Measurements from ENCODE around the gene TNS4. TPM values are rescaled to one million over a fixed set of nuclear protein-coding genes. Genes with fewer than 3 reads are reported as not detected.

The TNS4 gene
- total and polyA plus RNA-seq, 8 donors: 0.03 to 1.6 (median 0.18) TPM; not detected in 2

DNA sequence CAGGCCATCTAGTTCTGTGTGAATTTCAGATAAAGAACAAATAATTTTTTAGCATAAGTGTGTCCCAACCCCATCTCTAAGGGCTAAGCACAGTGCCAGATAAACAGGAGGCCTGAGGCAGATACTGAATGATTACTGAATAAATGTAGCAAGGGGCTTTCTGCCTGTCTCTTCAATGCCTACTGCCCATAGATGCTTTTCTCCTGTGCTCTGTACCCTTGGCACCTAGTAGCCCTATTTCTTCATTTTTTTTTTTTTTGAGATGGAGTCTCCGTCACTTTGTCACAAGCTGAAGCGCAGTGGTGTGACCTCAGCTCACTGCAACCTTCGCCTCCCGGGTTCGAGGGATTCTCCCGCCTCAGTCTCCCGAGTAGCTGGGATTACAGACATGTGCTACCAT is 32.9 kb downstream of the TNS4 start:
- DNase-seq (no peak), ATAC-seq (no peak)
- H3K4me3 ChIP-seq: no peak overlapping the region
- H3K27ac ChIP-seq: no peak overlapping the region
- H3K27me3 ChIP-seq: no peaks in the 10 kb centered on the region
- H3K9me3 ChIP-seq: no peaks in the 10 kb centered on the region
- intact Hi-C loops (cut with DNase I): no loop called here
- H3K4me1 ChIP-seq: no peaks in the 10 kb centered on the region
- TF ChIP-seq, protein P1, sequence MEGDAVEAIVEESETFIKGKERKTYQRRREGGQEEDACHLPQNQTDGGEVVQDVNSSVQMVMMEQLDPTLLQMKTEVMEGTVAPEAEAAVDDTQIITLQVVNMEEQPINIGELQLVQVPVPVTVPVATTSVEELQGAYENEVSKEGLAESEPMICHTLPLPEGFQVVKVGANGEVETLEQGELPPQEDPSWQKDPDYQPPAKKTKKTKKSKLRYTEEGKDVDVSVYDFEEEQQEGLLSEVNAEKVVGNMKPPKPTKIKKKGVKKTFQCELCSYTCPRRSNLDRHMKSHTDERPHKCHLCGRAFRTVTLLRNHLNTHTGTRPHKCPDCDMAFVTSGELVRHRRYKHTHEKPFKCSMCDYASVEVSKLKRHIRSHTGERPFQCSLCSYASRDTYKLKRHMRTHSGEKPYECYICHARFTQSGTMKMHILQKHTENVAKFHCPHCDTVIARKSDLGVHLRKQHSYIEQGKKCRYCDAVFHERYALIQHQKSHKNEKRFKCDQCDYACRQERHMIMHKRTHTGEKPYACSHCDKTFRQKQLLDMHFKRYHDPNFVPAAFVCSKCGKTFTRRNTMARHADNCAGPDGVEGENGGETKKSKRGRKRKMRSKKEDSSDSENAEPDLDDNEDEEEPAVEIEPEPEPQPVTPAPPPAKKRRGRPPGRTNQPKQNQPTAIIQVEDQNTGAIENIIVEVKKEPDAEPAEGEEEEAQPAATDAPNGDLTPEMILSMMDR (IDR thresholded peaks at IDR 0.05): no peak
- no peaks in the 10 kb centered on the region for H3K36me3 ChIP-seq

DNA sequence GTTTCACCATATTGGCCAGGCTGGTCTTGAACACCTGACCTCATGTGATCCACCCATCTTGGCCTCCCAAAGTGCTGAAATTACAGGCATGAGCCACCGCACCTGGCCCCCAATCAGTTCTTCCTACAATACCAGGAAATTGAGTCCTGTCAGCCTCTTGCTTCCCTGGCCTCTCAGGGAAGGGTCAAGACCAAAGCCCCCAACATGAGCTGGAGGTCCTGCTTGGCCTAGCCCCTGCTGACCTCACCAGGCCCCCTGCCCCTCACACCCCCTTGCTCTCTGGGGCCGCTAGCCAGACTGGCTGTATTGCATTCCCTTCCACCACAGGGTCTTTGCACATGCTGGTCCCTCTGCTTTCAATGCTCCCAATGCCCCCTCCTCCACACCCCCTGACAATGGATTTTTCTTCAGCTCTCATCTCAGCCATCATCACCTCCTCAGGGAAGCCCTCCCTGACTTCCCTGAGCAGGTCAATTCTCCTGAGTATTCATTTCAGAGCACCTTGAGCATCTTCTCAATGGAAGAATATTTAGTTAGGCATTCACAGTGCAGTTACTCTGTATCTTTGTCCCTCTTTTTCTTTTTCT is 34.0 kb downstream of the TNS4 start:
- no peaks in the 10 kb centered on the region for H3K36me3 ChIP-seq
- DNase-seq: no peak
- intact Hi-C loops (cut with DNase I): no loop called here
- ATAC-seq: no peak
- H3K27me3 ChIP-seq: no peaks in the 10 kb centered on the region
- no peak overlapping the region for H3K27ac ChIP-seq
- TF ChIP-seq, protein P1 (IDR thresholded peaks at IDR 0.05): no peak
- no peak overlapping the region for H3K4me3 ChIP-seq
- H3K9me3 ChIP-seq: no peaks in the 10 kb centered on the region
- no peaks in the 10 kb centered on the region for H3K4me1 ChIP-seq

DNA sequence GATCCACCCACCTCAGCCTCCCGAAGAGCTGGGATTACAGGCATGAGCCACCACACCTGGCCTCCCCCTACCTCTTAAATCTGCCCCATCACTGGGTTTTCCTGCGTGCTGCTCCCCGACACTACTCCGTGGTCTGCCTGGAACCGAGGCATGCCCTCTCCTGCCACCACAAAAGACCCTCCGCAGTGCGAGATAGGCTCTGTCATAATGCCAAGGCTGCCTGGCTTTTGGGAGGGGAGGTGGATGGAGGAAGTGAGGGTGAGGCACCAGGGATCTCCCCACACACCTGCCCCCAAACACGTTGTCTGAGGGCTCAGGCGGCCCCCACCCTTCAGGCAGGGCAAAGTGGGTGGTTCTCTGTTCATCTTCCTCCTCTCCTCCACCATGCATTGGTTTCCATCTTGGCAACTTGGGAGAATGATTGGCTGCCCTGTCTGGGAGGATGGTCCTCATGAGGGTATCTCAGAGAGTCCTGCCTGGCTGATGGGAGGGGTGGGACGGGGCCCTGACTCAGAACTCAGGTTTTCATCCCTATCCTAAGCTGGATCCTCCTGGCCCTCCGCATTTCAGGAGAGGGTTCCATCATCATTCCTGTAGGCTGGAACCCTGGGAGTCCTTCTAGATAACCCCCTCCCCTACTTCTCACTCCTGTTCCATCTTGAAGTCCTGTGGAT is 35.0 kb downstream of the TNS4 start:
- Histone ChIP-seq H3K27me3 (no peaks in the 10 kb centered on the region), H3K36me3 (no peaks in the 10 kb centered on the region), H3K9me3 (no peaks in the 10 kb centered on the region), H3K4me3 (no peak overlapping the region), H3K4me1 (peaks cover 0 to 4% of the 10 kb centered on the region in 2 donors), H3K27ac (no peak overlapping the region)
- TF ChIP-seq, protein P1 (IDR thresholded peaks at IDR 0.05): no peak
- DNase-seq (no peak), ATAC-seq (no peak)
- intact Hi-C loops (cut with DNase I): no loop called here

DNA sequence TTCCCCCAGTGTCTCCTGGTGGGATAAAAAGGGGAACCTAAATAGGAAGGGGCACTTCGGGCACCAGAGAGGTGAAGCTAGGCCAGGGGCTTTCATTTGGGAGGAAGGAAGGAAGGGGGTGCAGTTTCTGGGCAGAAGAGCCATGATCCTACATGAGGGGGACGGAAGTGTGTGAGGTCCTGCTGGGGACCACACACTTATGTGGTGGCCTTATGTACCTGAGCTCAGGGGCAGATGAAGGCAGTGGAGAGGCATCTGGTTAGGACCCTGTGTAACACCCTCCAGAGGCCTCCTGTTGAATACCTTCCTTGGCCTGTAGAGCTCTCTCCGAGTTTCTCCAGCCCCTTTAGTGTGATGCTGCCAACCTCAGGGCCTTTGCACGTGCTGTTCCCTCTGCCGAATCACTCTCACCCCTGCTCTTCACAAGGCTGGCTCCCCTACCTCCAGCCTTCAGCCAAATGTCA is 37.0 kb downstream of the TNS4 start:
- Histone ChIP-seq H3K36me3 (no peaks in the 10 kb centered on the region), H3K27ac (no peak overlapping the region), H3K27me3 (no peaks in the 10 kb centered on the region), H3K4me3 (no peak overlapping the region), H3K4me1 (peaks cover under 1 to 6% of the 10 kb centered on the region in 2 donors), H3K9me3 (no peaks in the 10 kb centered on the region)
- TF ChIP-seq, protein P1 (IDR thresholded peaks at IDR 0.05): no peak
- intact Hi-C loops (cut with DNase I): no loop called here
- no peak for ATAC-seq
- no peak for DNase-seq

DNA sequence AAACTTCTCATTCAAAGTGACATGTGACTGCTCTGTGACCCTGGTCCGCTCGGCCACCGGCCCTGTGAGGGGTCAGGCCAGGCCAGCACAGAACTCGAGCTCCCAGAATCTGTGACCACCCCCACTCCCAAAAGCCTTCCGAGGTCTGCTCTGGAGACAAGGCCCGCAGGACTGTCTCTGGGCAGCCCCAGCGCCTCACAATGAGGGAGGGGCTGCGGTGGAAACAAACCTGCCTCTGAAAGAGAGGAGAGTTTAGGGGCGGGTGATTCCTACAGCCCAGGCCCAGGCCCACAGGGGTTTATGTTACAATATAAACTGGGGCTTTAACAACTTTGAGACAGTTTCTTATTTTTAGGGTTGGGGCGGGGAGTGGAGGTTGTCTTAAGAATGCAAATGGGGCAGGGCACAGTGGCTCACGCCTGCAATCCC is 38.3 kb downstream of the TNS4 start:
- Histone ChIP-seq H3K4me3 (no peak overlapping the region), H3K27me3 (no peaks in the 10 kb centered on the region), H3K4me1 (peaks cover 3 to 7% of the 10 kb centered on the region in 2 donors), H3K9me3 (no peaks in the 10 kb centered on the region), H3K36me3 (no peaks in the 10 kb centered on the region), H3K27ac (no peak overlapping the region)
- intact Hi-C loops (cut with DNase I): no loop called here
- ATAC-seq (peak; percentile 4), DNase-seq (no peak)
- TF ChIP-seq, protein P1 (IDR thresholded peaks at IDR 0.05): no peak
